GM18499 (cell line): Measurements from ENCODE around the gene NDST3.

Experiments
- ATAC-seq: cut with Tn5 transposase; IDR thresholded peaks from one replicate; pipeline ENCODE4 v1.9.1; 2021; ENCODE audit warnings: moderate number of reproducible peaks; ENCODE audit not compliant: insufficient read depth, unreplicated experiment

Gene NDST3

DNA sequence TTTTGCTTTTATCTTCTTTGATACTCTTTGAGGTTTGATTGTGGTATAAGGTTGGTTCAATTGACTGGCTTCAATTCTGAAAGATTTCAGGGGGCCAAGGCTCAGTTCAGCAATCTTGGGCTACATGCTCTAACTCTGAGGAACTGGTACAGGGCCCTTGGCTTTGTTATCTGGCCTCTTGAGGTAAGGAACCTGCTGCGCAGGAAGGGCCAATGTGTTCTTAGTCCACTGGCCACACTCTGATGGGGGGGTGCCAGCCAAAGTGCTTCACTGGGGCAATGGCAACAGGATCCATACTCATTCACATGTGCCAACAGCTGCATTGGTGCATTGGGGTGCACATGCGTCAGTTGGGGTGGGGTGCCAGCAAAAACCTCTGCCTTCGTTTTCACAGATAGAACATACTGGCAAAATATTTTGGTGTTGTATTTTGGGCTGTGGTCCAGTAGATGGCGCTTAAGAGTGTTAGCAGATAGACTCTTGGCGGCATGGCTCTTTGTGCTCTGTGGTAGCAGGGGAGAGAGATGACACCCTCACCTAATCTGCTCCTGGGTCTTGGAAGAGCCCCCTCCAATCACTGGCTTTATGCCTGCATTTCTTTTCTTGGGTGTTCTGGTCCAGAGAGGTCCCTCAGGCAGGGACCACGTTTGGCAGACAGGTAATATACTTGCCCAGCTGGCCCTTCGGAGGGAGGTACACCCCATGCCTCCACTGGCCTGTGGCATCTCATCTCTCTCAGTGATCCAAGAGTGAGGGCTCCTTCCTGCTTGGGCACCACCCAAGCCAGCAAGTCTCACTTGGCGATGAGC lies 42.9 kb downstream of the NDST3 start:
- no peak for ATAC-seq

- no peak for ATAC-seq
Observed at GRCh38 chr4:118077767-118078105, 43.5 kb downstream of the NDST3 start.

- ATAC-seq: no peak
Observed at GRCh38 chr4:118081434-118081833, 47.1 kb downstream of the NDST3 start.

GRCh38 chr4:118082182-118082581 lies 47.9 kb downstream of the NDST3 start:
- no peak for ATAC-seq

DNA sequence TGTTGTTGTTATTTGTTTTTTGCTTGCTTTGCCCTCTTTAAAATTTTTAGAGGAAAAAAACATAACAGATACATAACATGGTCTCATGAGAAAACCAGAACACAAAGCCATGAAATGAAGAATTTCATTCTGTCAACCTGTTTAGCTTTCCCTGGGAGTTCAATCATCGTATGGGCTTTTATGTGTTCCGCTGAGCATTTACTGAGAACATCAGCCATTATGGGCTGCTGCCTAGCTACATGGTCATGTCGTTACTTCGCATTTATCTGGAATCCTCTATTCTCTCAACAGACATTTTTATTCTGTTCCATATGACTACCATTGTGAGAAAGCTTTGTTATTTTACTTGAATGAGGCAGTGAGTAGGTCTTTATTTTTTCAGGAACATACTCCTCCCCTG lies 51.4 kb downstream of the NDST3 start:
- no peak for ATAC-seq

DNA sequence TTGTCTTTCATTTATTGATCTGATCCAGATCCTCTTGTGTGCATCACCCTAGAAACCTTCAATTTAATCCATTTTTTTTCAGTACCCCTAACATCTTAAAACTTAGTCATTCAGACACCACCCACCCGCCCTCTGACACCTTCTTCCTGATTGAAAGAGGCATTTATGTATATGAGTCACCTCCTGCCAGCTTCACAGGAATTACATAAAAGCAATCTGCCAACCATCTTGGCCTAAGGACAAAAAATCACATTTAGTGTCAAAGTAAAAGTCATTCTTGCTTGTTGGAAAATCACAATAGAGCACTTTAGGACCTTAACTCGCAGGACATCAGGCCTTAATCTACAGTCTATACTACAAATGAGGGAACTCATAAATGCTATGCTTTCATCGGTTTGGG lies 52.1 kb downstream of the NDST3 start:
- ATAC-seq: no peak

- no peak for ATAC-seq
Observed at GRCh38 chr4:118087366-118087765, 53.1 kb downstream of the NDST3 start.

DNA sequence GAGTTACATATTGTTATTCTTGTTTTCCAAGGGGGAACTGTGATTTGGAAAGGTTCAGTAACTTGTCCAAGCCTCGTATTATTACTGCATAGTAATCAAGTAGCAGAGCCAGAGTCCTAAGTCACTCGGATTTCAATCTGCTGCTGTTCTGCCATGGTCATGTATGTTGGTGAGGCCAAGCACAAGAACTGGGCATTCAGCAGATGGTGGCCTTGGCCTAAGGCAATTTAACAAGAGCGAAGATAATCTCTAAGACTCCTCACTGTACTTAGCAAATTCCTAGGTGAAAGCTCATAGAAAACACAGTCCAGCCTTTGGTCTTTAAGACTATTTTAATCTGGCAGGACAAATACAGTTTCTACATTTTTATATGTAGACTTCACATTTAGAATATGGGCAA lies 64.8 kb downstream of the NDST3 start:
- ATAC-seq: no peak

- no peak for ATAC-seq
Observed at GRCh38 chr4:118102195-118102594, 67.9 kb downstream of the NDST3 start.

- ATAC-seq: no peak
Observed at GRCh38 chr4:118112117-118113046, 78.1 kb downstream of the NDST3 start.

DNA sequence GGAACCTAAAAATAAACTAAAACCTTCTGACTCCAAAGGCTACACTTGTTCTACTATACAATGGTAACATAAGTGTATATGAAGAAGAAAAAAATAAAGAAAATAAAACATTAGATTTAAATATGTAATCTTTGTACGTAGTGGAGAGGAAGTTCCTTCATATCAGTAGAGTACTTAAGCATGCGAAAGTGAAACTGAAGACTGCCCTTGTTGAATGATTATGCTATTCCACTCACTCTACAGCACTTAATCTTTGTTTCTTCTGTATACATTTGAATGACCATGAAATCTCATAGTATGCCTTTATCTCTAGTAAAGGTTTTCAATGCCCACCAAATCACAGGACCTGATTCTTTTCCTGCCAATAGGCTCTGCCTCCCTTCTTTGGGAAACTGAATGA lies 78.9 kb downstream of the NDST3 start:
- no peak for ATAC-seq

DNA sequence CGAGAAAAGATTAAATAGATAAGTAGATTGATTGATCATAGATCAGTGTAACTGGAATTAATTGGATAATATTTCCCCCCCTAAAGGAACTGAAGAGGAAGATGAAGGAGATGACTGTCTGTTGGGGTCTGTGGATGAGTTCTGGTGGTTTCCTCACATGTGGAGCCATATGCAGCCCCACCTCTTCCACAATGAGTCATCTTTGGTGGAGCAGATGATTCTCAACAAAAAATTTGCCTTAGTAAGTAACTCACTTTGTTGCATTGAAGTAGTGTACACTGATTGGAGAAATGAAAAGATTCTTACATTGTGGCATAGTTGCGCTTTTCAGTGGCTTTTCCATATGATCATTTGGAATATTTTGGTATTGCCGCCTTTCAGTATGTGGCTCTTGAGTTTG lies 80.4 kb downstream of the NDST3 start:
- ATAC-seq: no peak

- ATAC-seq: no peak
Observed at GRCh38 chr4:118120120-118120760, 86.0 kb downstream of the NDST3 start.

- ATAC-seq: no peak
Observed at GRCh38 chr4:118124997-118125396, 90.7 kb downstream of the NDST3 start.

- ATAC-seq: no peak
Observed at GRCh38 chr4:118139241-118139640, 105.0 kb downstream of the NDST3 start.

GRCh38 chr4:118141240-118141639 lies 107.0 kb downstream of the NDST3 start:
- no peak for ATAC-seq

DNA sequence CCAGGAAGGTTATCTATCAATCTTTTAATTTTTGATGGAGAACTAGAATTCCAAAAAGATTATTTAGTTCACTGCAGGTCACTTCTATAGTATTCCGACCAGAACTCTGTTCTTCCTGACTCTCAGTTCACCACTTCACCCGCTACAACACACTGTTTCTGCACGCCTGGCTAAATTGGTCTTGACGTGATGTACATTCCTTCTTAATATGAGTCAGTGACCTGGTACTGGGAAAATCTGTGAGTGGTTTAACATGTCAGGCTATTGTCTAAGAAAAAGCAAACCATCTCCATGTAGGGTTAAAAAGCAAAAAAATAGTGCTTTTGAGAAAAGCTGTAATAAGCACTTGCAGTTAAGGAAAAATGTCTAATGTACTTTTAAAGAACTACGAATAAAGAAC lies 120.4 kb downstream of the NDST3 start:
- ATAC-seq: no peak

DNA sequence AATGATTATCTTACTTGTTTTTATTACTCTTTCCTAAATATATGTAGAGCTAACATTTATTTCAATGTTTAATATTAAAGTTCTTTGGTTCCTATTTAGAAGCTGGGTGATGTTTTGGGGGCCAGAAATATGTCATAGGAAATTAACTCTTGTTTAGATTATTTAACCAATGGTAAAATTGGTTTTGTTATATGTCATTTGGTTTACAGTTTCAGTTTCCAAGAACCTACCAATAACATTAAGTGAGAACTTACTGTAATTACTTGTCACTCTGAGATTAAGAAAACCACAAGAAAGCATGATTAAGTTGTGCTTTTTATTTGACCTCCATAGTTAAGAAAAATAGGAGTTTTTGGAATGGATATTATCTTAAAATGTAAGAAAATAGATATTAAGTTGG lies 121.2 kb downstream of the NDST3 start:
- ATAC-seq: no peak

- no peak for ATAC-seq
Observed at GRCh38 chr4:118158763-118159375, 124.6 kb downstream of the NDST3 start.

- no peak for ATAC-seq
Observed at GRCh38 chr4:118167306-118167705, 133.0 kb downstream of the NDST3 start.

- no peak for ATAC-seq
Observed at GRCh38 chr4:118171381-118171780, 137.1 kb downstream of the NDST3 start.
